Heart left ventricle (tissue), 16 donors: ENCODE results near the gene SERINC4. TPM values are rescaled to one million over a fixed set of nuclear protein-coding genes. Genes with fewer than 3 reads are reported as not detected.
A peak's percentile ranks its signal among the peaks of the same experiment; 100 is the strongest.
"Not testable (repeated sequence)": the region's sequence is repeated elsewhere in the genome, so short reads cannot be mapped to it uniquely, and the experiment has no call there.

Experiments used
- ATAC-seq, 4 donors: fragments of 200-7000 bp; cut with Tn5 transposase; one replicate each; pipeline ENCODE4 v1.9.1; 2020 to 2022; ENCODE audit warnings: moderate library complexity in 4 of 4, mild to moderate bottlenecking in 3 of 4, moderate number of reproducible peaks in 1 of 4
- DNase-seq, 5 donors: peaks; one replicate each; pipeline ENCODE4 v3.0.0-alpha.2; 2020
- H3K27ac ChIP-seq, 12 donors: fragments of 200-600 bp; sonication (generic) in 4 of 12; one replicate each; pipeline versions ENCODE4 v1.5.0 to v1.8.0; 2016 to 2022; ENCODE audit warnings: mild to moderate bottlenecking in 2 of 12
- H3K27me3 ChIP-seq, 9 donors: fragments of 200-600 bp; sonication (generic) in 2 of 9; one replicate each; pipeline versions ENCODE4 v1.5.1 to v1.8.0; 2016 to 2022; ENCODE audit warnings: mild to moderate bottlenecking in 3 of 9
- H3K36me3 ChIP-seq, 9 donors: fragments of 200-600 bp; sonication (generic) in 2 of 9; one replicate each; pipeline versions ENCODE4 v1.5.0 to v1.8.0; 2018 to 2022; ENCODE audit warnings: mild to moderate bottlenecking in 2 of 9
- H3K4me1 ChIP-seq, 12 donors: fragments of 200-600 bp; sonication (generic) in 4 of 12; one replicate each; pipeline versions ENCODE4 v1.5.0 to v1.8.0; 2016 to 2022; ENCODE audit warnings: mild to moderate bottlenecking in 3 of 12
- H3K4me3 ChIP-seq, 12 donors: fragments of 200-600 bp; sonication (generic) in 4 of 12; one replicate each; pipeline versions ENCODE4 v1.5.0 to v1.8.0; 2017 to 2022; ENCODE audit warnings: mild to moderate bottlenecking in 9 of 12, moderate library complexity in 4 of 12
- H3K9me3 ChIP-seq, 12 donors: fragments of 200-600 bp; sonication (generic) in 4 of 12; one replicate each; pipeline versions ENCODE4 v1.5.0 to v1.8.0; 2016 to 2022; ENCODE audit warnings: mild to moderate bottlenecking in 1 of 12
- CTCF ChIP-seq, 12 donors: fragments of 200-600 bp; sonication (generic) in 4 of 12; IDR thresholded peaks; one replicate each; pipeline versions ENCODE4 v1.5.0 to v1.8.0; 2018 to 2022; ENCODE audit warnings: antibody characterized with exemption in 12 of 12, mild to moderate bottlenecking in 5 of 12
- POLR2A ChIP-seq, 2 donors: fragments of 450-650 bp; IDR thresholded peaks; one replicate each; pipeline ENCODE4 v1.6.1; 2017; ENCODE audit warnings: antibody characterized with exemption in 2 of 2, mild to moderate bottlenecking in 2 of 2, moderate library complexity in 2 of 2
- WGBS, 4 donors: extraction: QIAGEN DNeasy Blood & Tissue Kit in 2 of 4; methylation state at CpG; one replicate each; pipeline versions ENCODE4 v1.1.5 to v1.1.7; 2013 to 2018; 5-methylcytosine and 5-hydroxymethylcytosine counted together
- intact Hi-C, 10 donors: fragments of 100-400 bp; cut with DNase I; formaldehyde crosslinking; loops; one replicate each; pipeline versions ENCODE4 v1.11.1 to v1.14.2; 2022
- microRNA counts, 2 donors: library from miRNA; unstranded; fragments of <30 nt; microRNA quantifications; one replicate each; lab custom pipeline; 2016
- microRNA-seq, 4 donors: library from miRNA; unstranded; fragments of <30 nt; microRNA quantifications; one replicate each; pipeline versions ENCODE4 to v1.2.0, GENCODE V29; 2017 to 2020
- polyA plus RNA-seq, 2 donors: library from polyadenylated mRNA; stranded (reverse); fragments of 200-250 nt; gene quantifications; one replicate each; pipeline ENCODE4 v1.2.3, GENCODE V29; 2013
- total RNA-seq, 9 donors: library from RNA; depleted of rRNA in 2 of 9; stranded (reverse); fragments of >200 nt in 2 of 9; fragmentation: NEBNext Ultra II Directional in 3 of 9; extraction: Animal tissue kit (Norgen Biotek cat#: 25700) in 3 of 9; gene quantifications; one replicate each; pipeline versions ENCODE4 v1.1.0 to v1.2.4, GENCODE V29; 2016 to 2023
- donor health status: ischemic (EF 13 %, LVEDD 7.1; RV severe dilation, severe dysfunction).
- donor health status: healthy with polysubstance abuse.
- donor health status: DM: no; HTN: yes; CAD: no.
- donor health status: DM: no; HTN: no; CAD: no.
- donor health status: ischemic (EF 25% LVEDD 6.9; RV normal size, moderate dysfunction).
- donor health status: ischemic (EF 25% LVEDD 5.7; RV mildly dilated, moderate dysfunction).
- donor health status: healthy.
- donor health status: DM: yes; HTN: yes; CAD: no.
- donor health status: ischemic (EF 35%, LVEDD 5.7; RV mildly dilated, moderate dysfunction).
- donor health status: nonischemic (EF 11% LVEDD 7.7; RV severe dilation, severe dysfunction).
- donor health status: DM: yes; HTN: yes; CAD: no.
- donor health status: PGD.
- donor health status: ischemic (EF 29% LVEDD 5.4; RV normal size, mild dysfunction).
- donor health status: nonischemic (EF 23%, LVEDD 6.1; RV moderate dilation, normal function).

Gene SERINC4
- total and polyA plus RNA-seq, 11 donors = 0.14 to 0.42 (median 0.31) TPM; not detected in 1

GRCh38 chr15:43746245-43746902 lies 53.6 kb downstream of the SERINC4 start, which contains the start of gene PDIA3:
Gene PDIA3 (plus strand): TSS chr15:43746438. CDS start chr15:43746540, 102 bp downstream.
- DNase-seq (peak; percentile 94 to 98 (median 96)), ATAC-seq (peak; percentile 96 to 99 (median 98))
- Histone ChIP-seq H3K4me1 (peaks cover 4 to 49% (median 36%) of the 10 kb centered on the region in 12 donors), H3K4me3 (peak within 1 kb of the TSS; percentile 78 to 100 (median 92)), H3K27ac (peak within 1 kb of the TSS; percentile 86 to 97 (median 94))
- H3K9me3 ChIP-seq, H3K27me3 ChIP-seq, H3K36me3 ChIP-seq, intact Hi-C loops: not testable (repeated sequence)
- peak in 4 of 12 donors; percentile 5 to 30 (median 19) for TF ChIP-seq CTCF (IDR thresholded peaks at IDR 0.05)
- peak; percentile 82 to 98 for TF ChIP-seq POLR2A (IDR thresholded peaks at IDR 0.05)
- WGBS, 4 donors = 0 to 1% (median 1%) methylated on average over 15 to 84 of the region's 84 CpGs

MicroRNAs within 50 kb of the gene (microRNA counts, 767-probe panel; counts per million panel counts)
- 0 to 71.6 counts per million in 2 donors for microRNA hsa-miR-1282 (lab: Ali Mortazavi, UCI)

Small RNA genes within 50 kb of the gene (microRNA-seq; reads per million reads assigned to microRNA genes)
- 0 to 0.21 (median 0) reads per million in 4 donors for gene MIR1282

Other genes starting within 250 kb of the SERINC4 start
- gene PPIP5K1, start 210.0 kb downstream of the SERINC4 start, total RNA-seq = 10 to 100 TPM; 10.5 to 23.0 (median 16.7) TPM
- 1 to 10 TPM; 7.2 to 7.3 TPM for gene PPIP5K1, start 210.0 kb downstream of the SERINC4 start, polyA plus RNA-seq
- 1 to 10 TPM in 1 of 9 donors, under 1 TPM in 3, not detected in 5; 0.21 to 3.7 (median 0.45) TPM for gene CKMT1B, start 206.2 kb downstream of the SERINC4 start, total RNA-seq
- under 1 TPM; 0.19 to 0.47 TPM for gene CKMT1B, start 206.2 kb downstream of the SERINC4 start, polyA plus RNA-seq
- gene STRC, start 181.4 kb downstream of the SERINC4 start, total RNA-seq = under 1 TPM in 3 of 9 donors, not detected in 6; 0.07 to 0.22 (median 0.16) TPM
- gene STRC, start 181.4 kb downstream of the SERINC4 start, polyA plus RNA-seq = under 1 TPM; 0.04 to 0.08 TPM
- 1 to 10 TPM in 4 of 9 donors, under 1 TPM in 5; 0.16 to 3.9 (median 0.98) TPM for gene CATSPER2, start 151.4 kb downstream of the SERINC4 start, total RNA-seq
- gene CATSPER2, start 151.4 kb downstream of the SERINC4 start, polyA plus RNA-seq = 1 to 10 TPM in 1 of 2 donors, under 1 TPM in 1; 0.53 to 2.9 TPM
- gene CKMT1A, start 106.4 kb downstream of the SERINC4 start, total RNA-seq = 1 to 10 TPM in 1 of 9 donors, under 1 TPM in 3, not detected in 5; 0.23 to 8.0 (median 0.65) TPM
- under 1 TPM in 1 of 2 donors, not detected in 1; 0.29 TPM for gene CKMT1A, start 106.4 kb downstream of the SERINC4 start, polyA plus RNA-seq
- 100 to 1,000 TPM in 7 of 9 donors, 10 to 100 TPM in 2; 57.2 to 278 (median 172) TPM for gene PDIA3, start 53.8 kb downstream of the SERINC4 start, total RNA-seq
- 100 to 1,000 TPM in 1 of 2 donors, 10 to 100 TPM in 1; 95.5 to 242 TPM for gene PDIA3, start 53.8 kb downstream of the SERINC4 start, polyA plus RNA-seq
- 1 to 10 TPM in 5 of 9 donors, under 1 TPM in 4; 0.35 to 6.3 (median 1.0) TPM for gene ELL3, start 23.3 kb downstream of the SERINC4 start, total RNA-seq
- gene ELL3, start 23.3 kb downstream of the SERINC4 start, polyA plus RNA-seq = 1 to 10 TPM in 1 of 2 donors, under 1 TPM in 1; 0.86 to 1.1 TPM
- gene SERF2, start 7.9 kb downstream of the SERINC4 start, total RNA-seq = 1,000 to 10,000 TPM in 3 of 9 donors, 100 to 1,000 TPM in 6; 705 to 1,199 (median 843) TPM
- gene SERF2, start 7.9 kb downstream of the SERINC4 start, polyA plus RNA-seq = 1,000 to 10,000 TPM; 1,530 to 4,156 TPM
- gene HYPK, start 379 bp upstream of the SERINC4 start, total RNA-seq = 10 to 100 TPM; 10.3 to 16.5 (median 13.6) TPM
- gene HYPK, start 379 bp upstream of the SERINC4 start, polyA plus RNA-seq = 10 to 100 TPM; 42.9 to 56.5 TPM
- gene MFAP1, start 24.5 kb upstream of the SERINC4 start, total RNA-seq = 10 to 100 TPM; 13.2 to 22.3 (median 20.2) TPM
- 10 to 100 TPM; 13.7 to 35.5 TPM for gene MFAP1, start 24.5 kb upstream of the SERINC4 start, polyA plus RNA-seq
- 1 to 10 TPM in 7 of 9 donors, under 1 TPM in 2; 0.52 to 7.4 (median 1.3) TPM for gene WDR76, start 26.8 kb upstream of the SERINC4 start, total RNA-seq
- 1 to 10 TPM in 1 of 2 donors, under 1 TPM in 1; 0.69 to 2.9 TPM for gene WDR76, start 26.8 kb upstream of the SERINC4 start, polyA plus RNA-seq